HS-27A (cell line): ENCODE measurements around the gene LRP1B.
"Not testable (repeated sequence)": the region's sequence is repeated elsewhere in the genome, so short reads cannot be mapped to it uniquely, and the experiment has no call there.

Source experiments
- DNase-seq: peaks from one replicate; pipeline ENCODE4 v3.0.0-alpha.2; 2012; ENCODE audit warnings: low read depth, missing footprints

Gene LRP1B

GRCh38 chr2:142104134-142104758, 26.6 kb downstream of the LRP1B start:
- DNase-seq: no peak

- DNase-seq: no peak
Observed at GRCh38 chr2:142100970-142101369, 29.8 kb downstream of the LRP1B start.

DNA sequence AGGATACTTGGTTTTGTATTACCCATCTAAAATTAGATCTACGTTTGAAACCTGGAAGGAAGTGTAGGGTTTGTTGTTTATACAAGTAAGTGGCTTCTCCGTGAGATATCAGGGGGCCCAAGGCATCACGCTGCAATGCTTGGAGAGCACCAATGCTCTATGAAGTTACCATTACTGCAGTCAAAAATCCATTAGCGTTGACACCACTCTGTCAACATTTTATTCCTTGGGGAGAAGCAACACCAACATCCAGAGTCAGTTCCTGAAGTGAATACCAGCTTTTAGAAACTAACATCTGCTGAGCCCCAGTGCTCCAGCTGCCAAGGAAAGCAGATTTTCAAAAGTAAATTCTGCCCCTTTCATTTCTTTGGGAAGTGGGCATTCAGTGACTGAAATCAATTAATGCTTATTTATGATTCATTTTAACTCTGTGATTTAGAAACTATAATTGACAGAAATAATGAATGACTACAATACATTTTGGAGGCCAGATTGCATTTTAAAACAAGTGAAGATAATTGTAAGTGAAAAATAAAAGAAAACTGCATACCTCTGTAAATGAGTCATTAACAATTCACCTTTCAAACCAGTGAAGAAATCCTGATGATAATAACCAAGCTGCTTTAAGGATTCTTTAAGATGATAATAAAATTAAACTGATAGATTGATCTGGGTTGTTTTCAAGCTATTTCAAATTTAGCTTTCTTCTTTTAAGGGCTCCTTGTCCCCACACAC, 30.5 kb downstream of the LRP1B start:
- DNase-seq: no peak

DNA sequence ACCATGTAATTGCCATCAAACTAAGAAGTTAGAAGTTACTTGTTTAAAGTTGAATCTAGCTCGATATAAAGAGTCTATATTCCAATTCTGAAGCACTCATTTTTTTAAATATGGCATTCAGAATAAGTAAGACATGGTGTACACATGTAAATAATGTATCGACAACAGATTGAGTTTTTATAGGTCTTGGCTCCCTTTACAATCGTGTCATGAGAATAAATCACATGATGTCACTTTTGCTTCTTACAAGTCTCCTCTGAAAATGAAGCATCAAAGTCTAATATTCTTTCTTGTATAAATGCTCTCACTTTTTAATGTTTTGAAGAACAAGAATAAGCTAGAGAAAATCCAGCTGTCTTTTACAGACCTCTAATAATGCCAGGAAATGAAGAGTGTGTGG, 33.1 kb downstream of the LRP1B start:
- DNase-seq: no peak

DNA sequence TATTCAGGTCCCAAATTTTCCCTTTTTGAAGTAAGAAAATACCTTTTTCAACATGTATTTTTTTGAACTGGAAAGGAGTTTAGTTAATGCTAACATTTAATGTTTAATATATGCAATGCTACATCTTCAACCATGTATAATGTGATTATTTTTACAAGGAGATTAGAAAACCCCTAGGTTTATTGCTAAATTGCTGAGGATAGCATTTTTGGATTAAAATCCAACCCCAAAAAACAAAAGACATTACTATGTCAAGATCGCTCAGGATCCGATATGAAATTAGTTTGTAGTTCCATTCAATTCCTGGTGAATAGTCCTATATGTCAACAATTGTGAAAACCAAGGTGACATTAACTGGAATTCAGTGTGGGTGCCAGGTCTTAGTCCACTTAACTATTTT, 35.2 kb downstream of the LRP1B start:
- no peak for DNase-seq

- DNase-seq: no peak
Observed at GRCh38 chr2:142094233-142094632, 36.6 kb downstream of the LRP1B start.

DNA sequence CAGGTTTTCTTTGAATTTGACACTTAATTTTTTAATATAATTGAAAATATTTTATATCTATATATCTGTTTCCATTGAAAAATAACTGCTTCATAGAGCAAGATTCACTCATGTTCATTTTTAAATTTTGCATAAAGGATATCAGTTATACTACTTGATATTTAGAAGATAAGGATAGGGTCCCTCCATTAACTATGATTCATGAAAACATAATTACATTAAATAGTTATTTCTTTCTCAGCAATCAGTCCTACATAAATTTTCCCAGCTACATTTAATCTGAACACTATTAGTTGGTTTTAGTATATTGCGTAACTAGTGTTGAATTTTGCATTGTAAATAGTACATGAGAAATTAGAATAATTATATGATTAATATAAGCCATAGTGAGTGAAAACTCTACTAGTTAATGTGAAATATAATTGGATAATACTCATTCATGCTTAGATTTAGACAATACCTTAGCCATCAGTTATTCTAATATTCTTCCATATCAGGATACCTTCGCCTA, 42.7 kb downstream of the LRP1B start:
- no peak for DNase-seq

DNA sequence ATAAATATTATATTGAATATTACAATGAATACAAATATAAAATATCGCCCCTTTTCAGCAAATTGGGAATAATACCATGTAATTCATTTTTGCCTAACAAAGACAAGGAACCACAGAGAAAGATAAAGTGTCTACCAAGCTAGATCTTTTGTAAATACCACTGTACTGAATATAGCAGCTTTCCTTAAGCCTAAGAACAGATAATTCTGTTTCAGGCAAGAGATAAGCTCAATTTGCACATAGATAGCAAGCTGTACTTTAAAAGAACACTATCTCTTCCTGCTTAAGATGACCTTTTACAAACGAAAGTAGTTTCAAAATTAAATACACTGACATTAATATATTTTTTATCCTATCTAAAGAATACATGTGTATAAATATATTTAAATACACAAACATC, 43.2 kb downstream of the LRP1B start:
- DNase-seq: not testable (repeated sequence)

- DNase-seq: no peak
Observed at GRCh38 chr2:142082368-142082767, 48.4 kb downstream of the LRP1B start.

DNA sequence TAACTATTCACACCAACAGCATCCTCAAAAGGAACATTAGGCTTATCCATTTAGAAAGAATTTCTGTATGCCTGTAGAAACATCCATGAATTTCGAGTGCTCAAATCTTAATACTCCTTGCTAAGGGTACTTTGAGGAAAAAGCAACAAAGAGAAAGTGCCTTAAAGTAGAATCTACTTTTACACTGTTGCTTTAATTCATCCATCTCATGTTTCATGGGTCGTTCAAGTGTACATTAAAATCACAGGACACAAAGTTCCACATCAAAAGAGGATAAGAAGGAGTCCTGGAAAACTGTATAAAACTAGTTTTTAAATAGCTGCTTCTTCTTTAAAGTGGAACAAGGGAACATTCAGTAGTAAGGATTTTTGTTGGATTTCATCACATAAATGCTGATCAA, 54.5 kb downstream of the LRP1B start:
- no peak for DNase-seq

GRCh38 chr2:142075826-142076225, 55.0 kb downstream of the LRP1B start:
- DNase-seq: no peak

DNA sequence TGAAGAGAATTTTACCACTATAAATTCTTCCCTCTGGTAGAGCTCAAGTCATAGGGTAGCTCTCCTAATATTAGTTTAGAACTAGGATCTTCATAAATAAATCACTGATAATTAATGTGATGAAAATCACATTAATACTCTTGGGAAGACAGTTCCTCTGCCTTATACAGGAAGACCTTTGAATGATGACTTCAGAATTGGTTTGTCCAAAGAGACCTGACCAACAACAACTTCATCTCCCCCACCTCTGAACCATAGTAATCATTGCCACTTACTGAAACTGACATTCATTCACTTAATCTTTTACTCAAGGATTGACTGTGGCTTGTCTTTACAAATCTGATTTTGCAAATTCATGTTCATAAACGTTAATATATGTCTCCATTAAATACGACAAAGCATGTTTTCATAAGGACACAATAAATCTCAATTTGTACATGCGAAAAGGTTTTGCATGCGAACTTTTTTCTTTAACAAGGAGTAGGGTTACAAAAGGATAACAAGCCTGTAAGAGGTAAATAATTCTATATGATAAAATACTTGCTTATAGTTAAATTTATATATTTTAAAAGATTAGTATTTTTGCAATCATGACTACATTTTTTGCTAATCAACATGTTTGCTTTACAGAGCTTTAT, 61.4 kb downstream of the LRP1B start:
- no peak for DNase-seq

- DNase-seq: no peak
Observed at GRCh38 chr2:142065700-142066099, 65.1 kb downstream of the LRP1B start.

GRCh38 chr2:142065156-142065555, 65.7 kb downstream of the LRP1B start:
- DNase-seq: no peak

- no peak for DNase-seq
Observed at GRCh38 chr2:142061733-142062132, 69.1 kb downstream of the LRP1B start.

DNA sequence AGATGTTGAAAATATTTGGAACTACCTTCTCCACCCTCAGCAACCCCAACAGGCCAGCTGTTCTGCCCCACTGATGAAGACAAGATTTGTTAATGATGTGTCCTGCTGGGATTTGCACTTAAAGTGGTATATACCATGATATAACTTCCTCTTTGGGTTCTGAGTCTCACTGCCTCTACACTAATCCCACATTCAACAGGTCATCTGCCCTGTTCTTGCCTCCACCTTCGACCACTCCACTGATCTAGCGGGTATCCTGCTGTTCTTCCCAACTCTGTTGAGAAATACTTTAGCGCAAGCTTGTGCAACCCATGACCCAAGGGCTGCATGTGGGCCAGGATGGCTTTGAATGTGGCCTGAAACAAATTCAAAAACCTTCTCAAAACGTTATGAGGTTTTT, 72.7 kb downstream of the LRP1B start:
- no peak for DNase-seq

GRCh38 chr2:142056784-142057183, 74.0 kb downstream of the LRP1B start:
- DNase-seq: no peak

- DNase-seq: no peak
Observed at GRCh38 chr2:142052220-142052863, 78.5 kb downstream of the LRP1B start.

- DNase-seq: no peak
Observed at GRCh38 chr2:142048581-142048980, 82.2 kb downstream of the LRP1B start.

DNA sequence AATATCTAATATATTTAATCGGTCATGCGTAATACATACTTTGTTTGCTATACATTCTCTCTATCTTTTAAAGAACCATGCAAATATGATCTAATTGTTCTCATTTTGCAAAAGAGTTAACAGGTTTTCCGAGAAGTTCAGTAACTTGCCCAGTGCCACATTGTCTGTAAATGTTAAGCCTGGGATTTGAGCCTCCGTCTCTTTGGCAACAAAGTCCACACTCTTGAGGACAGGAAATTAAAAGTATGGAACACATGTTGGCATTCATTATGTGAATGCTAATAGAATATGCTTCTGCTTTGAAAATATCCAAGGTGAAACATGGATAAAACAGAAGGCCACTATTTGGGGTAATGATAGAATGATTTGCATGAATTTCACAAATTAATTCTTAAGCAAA, 85.2 kb downstream of the LRP1B start:
- no peak for DNase-seq

DNA sequence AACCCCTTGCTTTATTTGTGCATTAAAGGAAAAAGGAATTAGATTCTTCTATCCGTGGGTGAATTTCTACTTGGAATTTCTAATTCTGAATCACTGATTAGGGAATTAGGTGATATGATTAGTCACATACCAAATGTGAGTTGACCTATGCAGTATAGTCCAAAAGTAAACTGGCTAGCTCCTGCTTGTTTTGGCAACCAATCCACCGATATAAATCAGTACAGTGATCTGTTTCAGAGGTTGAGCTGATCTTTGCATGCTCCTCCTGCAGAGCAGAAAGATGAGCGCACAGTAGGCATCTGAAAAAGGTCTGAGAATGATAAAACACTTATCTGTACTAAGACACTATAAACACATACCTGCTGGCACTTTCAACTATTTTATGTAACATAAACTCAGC, 86.6 kb downstream of the LRP1B start:
- no peak for DNase-seq

GRCh38 chr2:142042536-142043199, 88.1 kb downstream of the LRP1B start:
- DNase-seq: no peak
